Suppressor macrophage treated with lipopolysaccharide for 4 hours (primary cell): Measurements from ENCODE around the gene DAGLB.
"Not testable (repeated sequence)": the region's sequence is repeated elsewhere in the genome, so short reads cannot be mapped to it uniquely, and the experiment has no call there.

Source experiments
- DNase-seq: peaks from one replicate; pipeline ENCODE4 v3.0.0-alpha.2; 2020

DAGLB gene

DNA sequence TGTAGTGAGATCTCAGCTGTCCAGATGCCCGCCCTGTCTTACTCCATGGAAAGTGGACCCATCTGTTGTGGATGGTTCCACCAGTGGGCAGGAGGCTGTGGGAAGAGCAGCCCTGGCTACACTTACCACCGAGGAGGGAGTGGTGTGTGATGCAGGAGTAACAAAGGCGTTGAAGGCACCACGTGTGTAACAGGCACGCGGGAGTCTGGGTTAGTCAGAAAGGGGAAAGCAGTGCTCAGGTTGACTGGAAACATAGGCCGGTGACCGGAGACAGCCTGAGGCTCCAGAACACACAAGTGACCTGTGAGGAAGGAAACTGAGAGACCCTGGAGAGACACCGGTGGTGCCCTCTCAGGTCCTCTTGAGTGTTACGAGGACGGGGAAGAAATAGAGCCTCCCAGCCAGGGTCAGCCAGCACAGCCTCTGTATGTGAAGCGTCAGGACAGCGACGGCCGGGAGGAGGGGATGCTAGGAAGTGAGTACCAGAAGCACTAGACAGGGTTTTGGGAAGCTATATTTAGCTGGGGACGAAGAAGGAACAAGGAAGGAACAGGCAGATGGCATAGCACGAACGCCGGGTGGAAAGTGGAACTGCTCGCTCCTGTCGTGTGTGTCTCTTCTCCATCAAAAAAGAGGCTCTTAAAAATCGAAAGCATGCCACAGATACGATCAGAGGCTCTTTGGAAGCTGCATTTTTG is 51.7 kb downstream of the DAGLB start:
- DNase-seq, result peak; percentile 85

DNA sequence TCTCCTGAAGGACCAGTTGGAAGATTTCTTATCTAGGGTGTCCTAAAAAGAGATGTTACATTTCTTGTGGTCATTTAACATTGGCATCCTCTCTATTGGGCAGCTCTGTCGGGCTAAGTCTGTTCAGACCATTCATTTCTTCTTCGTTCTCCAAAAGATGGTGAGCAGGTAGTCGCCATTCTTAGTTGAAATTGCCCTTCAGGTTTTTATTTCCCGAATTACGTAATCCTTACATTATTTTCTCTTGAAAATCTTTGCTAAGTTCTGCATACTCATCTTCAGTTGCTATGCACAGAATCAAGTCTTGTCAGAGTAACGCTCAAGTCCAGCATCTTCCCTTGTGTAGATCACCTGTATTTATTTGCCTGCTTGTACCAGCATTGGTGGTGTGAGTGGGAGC is 53.6 kb downstream of the DAGLB start:
- no peak for DNase-seq

DNA sequence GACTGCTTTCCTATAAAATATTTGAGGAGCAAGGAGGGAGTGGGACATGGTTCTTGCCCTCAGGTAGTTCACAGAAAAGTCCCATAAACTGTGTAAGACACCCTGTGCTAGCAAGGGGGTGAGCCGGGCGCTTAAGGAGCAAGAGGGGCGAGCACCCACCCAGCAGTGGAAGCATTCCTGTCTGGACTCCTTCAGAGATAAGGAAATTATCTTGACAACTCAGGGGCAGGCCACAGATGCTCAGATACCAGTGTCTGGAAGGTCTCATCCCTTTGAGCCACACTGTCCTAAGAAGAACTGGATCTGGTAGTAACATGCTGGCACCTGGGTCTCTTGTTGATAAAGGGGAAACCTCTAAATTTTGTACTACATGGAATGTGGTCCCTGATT is 54.1 kb downstream of the DAGLB start:
- DNase-seq, result no peak

DNA sequence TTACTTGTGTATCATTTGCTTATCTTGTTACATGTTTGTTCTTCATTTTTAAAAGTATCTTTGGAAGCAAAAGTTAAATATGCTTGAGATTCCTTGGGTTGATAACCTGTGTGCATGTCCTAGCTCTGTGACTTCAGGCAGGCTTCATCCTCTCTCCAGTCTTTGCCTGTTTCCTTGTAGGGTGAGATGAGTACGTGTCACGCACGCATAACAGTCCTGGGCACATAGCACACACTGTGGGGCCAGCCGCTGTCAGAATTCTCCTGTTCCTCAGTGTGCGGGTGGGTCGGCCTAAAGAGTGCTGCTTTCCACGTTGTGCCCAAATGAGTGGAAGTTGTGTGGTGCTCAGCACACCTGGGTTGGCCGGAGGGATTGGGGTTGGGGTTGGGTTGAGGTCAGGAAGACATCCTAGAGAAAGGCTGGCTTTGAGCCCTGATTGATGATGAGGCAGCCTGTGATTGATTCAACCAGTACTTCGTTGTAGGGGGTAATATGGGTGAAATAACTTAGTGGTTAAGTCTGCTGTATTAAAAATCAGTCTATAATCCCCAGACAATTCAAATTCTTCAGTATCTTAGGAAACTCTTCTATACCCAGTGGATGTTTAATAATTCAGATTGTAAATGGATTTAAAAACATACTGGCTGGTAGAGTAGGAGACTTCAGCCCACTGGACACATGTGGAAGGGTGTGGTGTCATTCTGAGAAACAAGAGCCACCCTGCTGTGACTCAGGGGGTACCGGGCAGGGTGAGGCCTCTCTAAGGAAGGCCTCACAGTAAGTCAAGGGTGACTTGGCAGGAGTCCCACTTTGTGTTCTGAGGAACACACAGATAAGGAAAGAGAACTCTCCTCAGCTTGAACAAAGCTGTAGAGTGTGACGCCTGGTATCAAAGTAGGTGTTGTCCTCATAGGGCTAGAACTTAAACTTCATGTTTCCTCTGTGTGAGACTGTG is 54.8 kb downstream of the DAGLB start:
- peak; percentile 92 for DNase-seq

DNA sequence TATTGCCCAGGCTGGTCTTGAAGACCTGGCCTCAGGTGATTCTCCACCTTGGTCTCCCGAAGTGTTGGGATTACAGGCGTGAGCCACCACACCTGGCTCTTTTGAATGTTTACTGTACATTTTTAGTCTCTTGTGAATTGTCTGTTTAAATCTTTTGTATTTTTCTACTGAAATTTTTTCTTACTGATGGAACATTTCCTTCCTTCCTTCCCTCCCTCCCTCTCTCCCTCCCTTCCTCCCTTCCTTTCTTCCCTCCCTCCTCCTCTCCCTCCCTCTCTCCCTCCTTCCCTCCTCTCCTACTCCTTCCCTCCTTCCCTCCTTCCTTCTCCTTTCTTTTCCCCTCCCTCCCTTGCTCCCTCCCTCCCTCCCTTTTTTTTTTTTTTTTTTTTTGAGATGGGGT is 58.0 kb downstream of the DAGLB start:
- no peak for DNase-seq

DNA sequence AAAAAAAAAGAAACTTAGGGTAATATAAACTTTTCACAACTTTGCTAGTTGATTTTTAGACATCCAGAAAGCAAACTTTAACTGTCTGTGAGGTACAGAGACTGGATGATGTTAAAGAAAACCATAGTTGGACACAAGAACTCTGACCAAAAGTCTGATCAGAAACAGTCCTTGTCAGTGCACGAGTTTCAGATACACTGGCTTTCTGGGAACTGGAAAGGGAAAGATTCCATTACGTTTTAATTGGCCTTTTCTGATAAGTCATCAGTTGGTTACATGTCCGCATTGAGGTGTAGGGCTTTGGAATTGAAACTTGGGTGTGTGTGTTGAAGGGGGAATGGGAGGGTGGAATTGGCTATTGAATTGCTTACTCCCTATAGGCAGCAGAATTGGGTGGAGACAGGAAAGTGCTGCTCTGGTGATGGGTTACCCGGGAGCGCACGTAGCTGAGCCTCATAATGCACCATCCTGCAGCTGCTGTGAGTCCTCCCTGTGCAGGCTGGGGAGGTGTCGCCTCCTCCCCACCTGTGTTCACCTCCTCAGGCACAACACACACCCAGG is 59.9 kb downstream of the DAGLB start:
- DNase-seq, result no peak

DNA sequence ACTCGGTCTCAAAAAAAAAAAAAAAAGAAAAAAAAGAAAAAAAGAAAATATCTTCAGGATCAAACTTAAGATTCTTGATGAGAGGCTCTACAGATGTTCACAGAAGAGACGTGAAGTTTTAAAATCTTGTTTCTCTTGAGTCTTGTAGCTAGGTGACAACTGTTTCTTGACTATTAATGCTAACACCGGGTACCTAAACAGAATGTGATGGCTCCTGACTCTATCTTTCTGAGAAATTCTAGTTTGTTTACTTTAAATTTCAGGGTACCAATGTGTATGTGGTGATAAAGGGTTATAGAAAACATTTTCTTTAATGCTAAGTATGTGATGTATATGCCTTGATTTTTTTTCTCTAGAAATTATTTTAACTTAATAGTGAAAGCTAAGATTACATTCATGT is 61.0 kb downstream of the DAGLB start:
- no peak for DNase-seq

DNA sequence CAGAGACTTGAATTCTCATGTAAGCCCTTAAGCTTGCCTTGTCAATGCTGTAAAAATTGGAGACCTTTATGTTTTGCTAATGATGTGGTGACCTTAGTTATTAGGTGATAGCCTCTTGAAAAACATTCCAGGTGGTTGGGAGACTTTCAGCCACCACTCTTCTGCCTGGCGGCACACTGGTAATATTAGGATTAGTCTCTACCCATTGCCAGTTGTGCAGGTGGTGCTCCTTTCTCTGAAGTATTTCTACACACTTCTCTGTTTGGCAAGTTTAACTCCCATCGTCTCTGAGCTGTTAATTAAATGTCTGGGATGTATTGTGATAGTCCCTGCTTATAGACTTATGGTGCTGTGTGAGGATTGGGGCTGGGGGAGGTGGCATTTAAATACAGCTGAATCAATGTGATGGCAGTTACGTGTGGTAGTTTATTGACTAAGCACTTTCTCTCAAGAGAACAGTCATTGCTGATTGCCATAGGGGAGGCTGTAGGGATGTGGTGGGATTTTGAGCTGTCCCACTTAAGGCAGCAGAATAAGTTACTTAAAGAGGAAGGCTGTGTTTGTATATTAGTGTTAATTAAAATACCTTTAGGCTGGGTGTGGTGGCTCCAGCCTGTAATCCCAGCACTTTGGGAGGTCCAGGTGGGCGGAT is 61.7 kb downstream of the DAGLB start:
- DNase-seq, result no peak

DNA sequence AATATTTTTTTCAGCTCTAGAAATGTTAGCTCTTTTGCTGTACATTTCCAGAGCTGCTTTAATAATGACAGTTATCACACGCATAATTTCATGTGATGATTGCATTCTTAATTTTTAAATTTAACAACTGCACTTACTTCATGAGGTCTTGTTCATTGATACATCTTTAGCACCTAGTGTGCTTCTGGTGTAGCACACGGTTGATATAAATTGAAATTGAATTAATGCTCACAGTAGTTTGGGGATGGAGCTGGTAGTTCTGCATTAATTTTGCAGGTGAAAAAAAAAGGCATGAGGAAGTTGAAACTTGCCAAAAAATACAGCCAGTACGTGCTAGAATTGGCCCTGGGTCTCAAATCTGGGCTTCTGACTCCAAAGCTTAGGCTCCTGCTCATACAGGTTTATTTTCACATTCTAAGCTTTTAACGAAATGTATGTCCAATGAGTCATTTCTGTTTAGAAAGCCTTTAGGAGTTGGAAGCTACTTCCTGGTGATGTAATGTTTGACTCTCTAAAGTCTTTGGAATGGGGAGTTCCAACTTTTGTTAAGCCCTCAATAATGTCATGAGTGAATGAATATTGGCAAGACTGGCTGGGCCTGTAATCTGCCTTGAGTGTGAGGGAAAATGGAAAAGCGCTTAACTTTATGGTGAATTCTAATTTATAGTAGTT is 62.5 kb downstream of the DAGLB start:
- DNase-seq, result peak; percentile 93

DNA sequence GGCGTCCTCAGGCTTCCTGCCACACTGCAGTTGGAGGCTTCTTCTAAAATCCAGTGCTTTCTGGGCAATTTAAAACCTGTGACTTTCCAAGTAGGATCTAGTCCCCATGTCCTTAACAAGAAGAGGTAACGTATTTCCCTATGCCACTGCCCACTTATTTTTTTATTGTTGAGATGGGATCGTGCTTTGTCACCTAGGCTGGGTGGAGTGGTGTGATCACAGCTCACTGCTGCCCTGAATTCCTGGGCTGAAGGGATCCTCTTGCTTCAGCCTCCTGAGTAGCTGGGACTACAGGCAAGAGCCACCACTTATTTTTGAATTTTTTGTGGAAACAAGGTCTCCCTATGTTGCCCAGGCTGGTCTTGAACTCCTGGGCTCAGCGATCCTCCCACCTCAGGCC is 63.4 kb downstream of the DAGLB start:
- DNase-seq, result no peak

DNA sequence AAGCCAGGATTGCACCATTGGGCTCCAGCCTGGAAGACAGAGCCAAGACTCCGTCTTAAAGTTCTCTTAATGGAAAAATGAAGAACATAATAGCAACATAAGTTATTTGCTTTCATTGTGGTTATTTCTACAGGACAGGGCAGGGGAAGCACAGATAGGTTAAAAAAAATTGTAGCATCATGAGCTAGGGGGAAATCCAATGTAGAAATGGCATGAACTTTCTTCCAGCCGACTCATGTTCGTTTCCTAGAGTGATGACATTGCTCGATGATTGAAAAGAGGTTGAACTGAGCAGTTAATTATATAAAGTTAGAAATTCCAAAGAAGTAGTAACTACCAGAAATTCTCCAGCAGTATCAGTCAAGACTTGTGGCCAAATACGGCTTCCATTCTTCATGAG is 64.9 kb downstream of the DAGLB start:
- DNase-seq, result peak; percentile 88

DNA sequence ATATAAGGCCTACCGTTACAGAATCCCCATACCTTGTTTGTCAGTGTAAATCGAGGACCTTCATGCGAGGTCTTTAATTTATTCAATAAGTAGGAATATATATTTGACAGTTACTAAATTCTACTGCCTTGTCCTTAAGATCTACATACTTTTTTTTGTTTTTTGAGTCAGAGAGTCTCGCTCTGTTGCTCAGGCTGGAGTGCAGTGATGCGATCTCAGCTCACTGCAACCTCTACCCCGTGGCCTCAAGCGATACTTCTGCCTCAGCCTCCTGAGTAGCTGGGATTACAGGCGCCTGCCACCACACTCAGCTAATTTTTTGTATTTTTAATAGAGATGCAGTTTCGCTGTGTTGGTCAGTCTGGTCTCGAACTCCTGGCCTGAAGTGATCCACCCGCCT is 65.9 kb downstream of the DAGLB start:
- DNase-seq, result not testable (repeated sequence)

DNA sequence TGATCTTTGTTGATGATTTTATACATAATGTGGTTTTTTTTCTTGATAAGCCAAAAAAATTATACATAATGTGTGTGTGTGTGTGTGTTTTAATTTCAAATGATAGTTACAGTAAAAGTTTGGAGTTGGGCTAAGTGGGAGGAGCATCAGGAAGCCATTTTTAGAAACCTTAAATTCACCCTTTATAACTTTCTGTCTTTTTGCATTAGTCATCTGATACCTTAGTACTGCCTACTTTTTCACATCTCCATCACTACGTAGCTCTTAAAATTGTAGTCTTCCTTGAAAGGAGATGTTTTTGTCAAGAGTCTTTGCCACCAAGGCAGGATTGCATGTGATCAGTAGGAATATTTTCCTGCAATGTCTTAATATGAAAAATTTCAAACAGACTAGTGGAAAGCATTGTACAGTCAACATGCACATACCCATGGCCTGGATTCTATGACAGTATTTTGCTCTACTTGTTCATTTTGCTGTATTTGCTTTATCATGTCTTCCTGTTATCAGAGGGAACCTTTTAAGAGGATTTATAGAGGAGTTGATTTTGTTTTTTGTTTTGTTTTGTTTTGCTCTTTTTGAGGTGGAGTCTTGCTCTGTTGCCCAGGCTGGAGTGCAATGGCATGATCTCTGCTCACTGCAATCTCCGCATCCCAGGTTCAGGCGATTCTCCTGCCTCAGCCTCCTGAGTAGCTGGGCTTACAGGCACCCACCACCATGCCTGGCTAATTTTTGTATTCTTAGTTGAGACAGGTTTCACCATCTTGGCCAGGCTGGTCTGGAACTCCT is 67.3 kb downstream of the DAGLB start:
- DNase-seq, result no peak

DNA sequence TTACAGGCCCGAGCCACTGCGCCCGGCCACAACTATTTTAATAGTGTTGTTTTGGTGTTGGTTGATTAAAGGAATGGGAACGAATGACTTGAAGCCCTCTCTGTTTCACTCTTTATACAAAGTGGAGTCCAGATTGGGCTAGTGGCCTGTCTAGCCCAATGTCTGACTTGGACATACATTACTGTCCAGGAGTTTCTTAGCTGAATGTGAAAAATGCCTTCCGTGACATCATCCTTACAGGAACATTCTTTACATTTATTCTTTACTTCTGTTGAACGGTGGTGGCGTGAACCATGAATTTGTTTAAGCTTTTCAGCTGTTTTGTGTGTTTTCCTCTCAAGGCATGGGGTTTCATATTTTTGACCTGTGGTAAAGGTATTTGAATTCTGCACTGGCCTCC is 67.9 kb downstream of the DAGLB start:
- DNase-seq, result no peak

DNA sequence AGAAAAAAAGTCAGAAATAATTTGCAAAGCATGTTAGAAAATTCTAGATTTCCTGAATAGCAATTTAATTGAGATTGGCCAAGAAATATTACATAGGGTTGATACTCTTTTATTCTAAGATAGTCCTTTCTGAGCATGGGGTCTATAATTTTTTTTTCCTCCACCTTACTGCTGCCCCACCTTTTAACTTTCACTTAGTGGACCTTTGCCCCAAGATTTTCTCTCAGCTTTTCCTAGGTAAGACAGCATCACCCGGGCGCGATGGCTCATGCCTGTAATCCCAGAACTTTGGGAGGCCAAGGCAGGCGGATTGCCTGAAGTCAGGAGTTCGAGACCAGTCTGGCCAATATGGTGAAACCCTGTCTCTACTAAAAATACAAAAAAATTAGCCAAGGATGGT is 69.2 kb downstream of the DAGLB start:
- DNase-seq, result not testable (repeated sequence)

DNA sequence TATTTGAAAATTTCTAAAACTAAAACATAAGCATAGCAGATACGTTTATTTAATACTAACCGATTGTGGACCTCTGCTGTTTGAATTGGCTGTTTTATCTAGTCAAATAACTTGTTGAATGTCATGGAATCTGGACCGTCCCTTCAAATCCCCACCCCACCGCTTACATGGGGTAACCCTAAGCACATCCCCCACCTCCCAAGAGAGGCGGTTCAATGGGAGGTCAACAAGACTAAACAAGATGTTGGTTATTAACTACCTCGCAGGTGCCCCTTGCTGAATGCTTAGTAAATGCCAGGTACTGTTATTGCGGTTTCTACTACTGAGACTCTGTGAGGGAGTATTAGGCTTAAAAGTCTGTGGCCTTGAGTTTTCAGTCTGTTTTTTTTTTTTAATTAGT is 70.9 kb downstream of the DAGLB start:
- DNase-seq, result no peak

DNA sequence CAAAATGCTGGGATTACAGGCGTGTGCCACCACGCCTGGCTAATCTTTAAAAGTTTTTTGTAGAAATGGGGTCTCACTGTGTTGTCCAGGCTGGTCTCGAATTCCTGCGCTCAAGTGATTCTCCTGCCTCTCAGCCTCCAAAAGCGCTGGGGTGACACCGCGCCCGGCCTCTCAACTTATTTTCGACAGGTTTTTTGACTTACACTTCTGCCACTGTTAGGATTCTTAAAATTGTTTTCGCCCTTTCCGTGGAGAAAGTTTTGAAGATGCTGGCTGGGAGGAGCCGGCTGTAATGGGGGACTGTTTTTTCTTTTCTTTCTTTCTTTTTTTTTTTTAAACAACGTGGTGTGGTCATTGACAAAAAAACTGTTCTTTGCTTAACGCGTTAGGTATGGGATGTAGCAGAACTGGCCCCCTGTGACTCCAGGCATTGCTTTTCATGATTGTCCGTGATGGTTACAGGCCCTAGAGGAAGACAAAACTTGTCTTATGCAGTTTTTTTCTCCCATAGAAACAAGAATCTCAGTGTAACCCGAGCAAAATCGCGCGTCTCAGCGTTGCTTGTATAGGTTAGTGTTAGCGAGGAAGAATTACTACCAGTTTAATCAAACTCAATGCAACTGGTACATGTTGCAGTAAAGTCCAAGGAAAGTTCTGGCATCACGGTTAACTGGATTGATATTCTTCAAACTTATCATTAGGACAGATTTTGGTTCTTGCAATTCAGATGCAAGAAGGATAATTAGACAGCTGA is 72.2 kb downstream of the DAGLB start:
- DNase-seq, result no peak

DNA sequence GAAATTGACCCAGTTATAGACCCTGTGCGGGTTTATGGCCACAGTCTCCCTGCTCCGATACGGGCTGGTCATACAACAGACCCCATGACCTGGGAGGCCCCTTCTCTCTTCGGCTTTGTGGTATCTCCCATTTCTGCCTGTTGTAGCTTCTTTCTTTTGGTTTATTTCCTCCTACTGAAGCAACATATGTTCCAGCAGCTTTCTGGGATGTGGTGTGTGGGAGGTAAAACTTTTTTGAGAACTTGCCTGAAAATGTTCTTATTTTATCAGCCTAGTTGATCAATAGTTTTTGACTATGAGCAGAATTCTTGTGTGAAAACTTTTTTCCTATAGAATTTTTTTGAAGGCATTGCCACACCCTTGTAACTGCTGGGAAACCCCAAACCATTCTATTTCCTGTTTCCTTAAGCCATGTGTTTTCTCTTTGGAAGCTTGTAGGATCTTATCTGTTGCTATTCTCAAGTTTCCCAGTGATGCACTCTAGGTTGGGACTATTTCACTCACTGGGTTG is 80.0 kb downstream of the DAGLB start:
- peak; percentile 63 for DNase-seq

DNA sequence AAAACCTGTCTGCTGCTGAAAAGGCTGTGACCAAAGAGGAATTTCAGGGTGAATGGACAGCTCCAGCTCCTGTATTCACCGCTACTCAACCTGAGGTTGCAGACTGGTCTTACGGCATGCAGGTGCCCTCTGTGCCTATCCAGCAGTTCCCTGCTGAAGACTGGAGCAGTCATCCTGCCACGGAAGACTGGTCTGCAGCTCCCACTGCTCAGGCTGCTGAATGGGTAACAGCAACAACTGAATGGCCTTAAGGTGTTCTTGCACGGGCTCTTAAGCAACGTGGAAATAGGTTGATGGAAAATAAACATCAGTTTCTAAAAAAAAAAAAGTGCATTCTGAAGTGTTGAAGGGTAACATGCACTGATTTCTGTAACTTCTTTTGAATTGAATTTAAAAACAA is 82.3 kb downstream of the DAGLB start:
- DNase-seq, result no peak

DNA sequence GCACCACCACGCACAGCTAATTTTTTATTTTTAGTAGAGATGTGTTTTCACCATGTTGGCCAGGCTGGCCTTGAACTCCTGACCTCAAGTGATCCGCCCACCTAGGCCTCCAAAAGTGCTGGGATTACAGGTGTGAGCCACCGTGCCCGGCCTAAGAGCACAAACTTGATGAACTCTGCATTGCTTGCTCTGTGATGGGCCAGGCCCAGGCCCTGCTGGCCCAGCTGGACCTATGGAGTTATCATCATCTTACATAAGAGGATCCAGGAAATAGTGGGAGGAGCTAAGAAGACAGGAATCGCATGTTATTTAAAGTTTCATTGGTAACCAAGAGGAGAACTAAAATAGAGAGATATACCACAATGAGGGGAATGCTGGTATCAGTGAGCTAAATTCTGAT is 86.9 kb downstream of the DAGLB start:
- peak; percentile 59 for DNase-seq

DNA sequence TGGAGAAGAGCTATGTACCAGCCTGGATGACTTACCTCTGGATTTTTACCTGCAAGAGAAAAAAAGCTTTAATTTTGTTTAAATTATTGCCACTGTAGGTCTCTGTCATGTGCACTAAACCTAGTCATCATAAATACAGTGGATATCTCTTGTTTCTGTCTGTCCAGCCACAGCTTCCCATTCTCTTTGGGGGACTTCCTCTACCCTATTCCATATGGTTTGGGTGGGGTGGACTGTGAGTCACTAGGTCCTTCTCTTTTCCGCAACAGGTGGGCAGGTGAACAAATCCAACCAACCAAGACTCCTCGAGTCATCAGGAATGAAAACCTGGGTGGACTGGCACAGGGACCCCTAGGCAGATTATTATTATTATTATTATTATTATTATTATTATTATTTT is 88.0 kb downstream of the DAGLB start:
- no peak for DNase-seq
